HepG2 (cell line): Measurements from ENCODE around the gene AHSG. TPM values are rescaled to one million over a fixed set of nuclear protein-coding genes. Genes with fewer than 3 reads are reported as not detected.

Experiments used
- AHDC1 ChIP-seq: sonication (generic); formaldehyde crosslinking; IDR thresholded peaks from 2 replicates; pipeline ENCODE4 v1.5.1; 2020; ENCODE audit warnings: mild to moderate bottlenecking, missing genetic modification reagents, borderline replicate concordance
- ARHGAP35 ChIP-seq: sonication (generic); formaldehyde crosslinking; IDR thresholded peaks from 2 replicates; pipeline ENCODE4 v1.9.0; 2022; ENCODE audit warnings: mild to moderate bottlenecking, inconsistent platforms, moderate library complexity, missing genetic modification reagents, borderline replicate concordance
- ETV5 ChIP-seq: IDR thresholded peaks from 2 replicates; pipeline ENCODE4 v1.6.1; 2018; ENCODE audit warnings: missing biosample characterization, missing genetic modification reagents, inconsistent platforms, borderline replicate concordance
- GPBP1L1 ChIP-seq: sonication (generic); formaldehyde crosslinking; IDR thresholded peaks from 2 replicates; pipeline ENCODE4 v1.5.0; 2020; ENCODE audit warnings: mild to moderate bottlenecking, missing genetic modification reagents
- JUN ChIP-seq: sonication (generic); formaldehyde crosslinking; IDR thresholded peaks from 2 replicates; pipeline ENCODE4 v1.4.0; 2020; ENCODE audit warnings: mild to moderate bottlenecking, missing genetic modification reagents
- JUNB ChIP-seq: sonication (generic); formaldehyde crosslinking; IDR thresholded peaks from 2 replicates; pipeline ENCODE4 v1.8.0; 2022; ENCODE audit warnings: missing genetic modification reagents, mild to moderate bottlenecking, borderline replicate concordance
- KDM1A ChIP-seq: IDR thresholded peaks from 2 replicates; pipeline ENCODE4 v1.6.1; 2016; ENCODE audit warnings: missing compliant biosample characterization
- KMT2A ChIP-seq: sonication (generic); formaldehyde crosslinking; IDR thresholded peaks from 2 replicates; pipeline ENCODE4 v1.4.0; 2020; ENCODE audit warnings: missing genetic modification reagents
- NRL ChIP-seq: sonication (generic); formaldehyde crosslinking; IDR thresholded peaks from 2 replicates; pipeline ENCODE4 v1.5.0; 2020; ENCODE audit warnings: missing genetic modification reagents, mild to moderate bottlenecking, moderate library complexity, borderline replicate concordance
- SMYD3 ChIP-seq: sonication (generic); formaldehyde crosslinking; IDR thresholded peaks from 2 replicates; pipeline ENCODE4 v1.8.1; 2023; ENCODE audit warnings: mild to moderate bottlenecking, missing genetic modification reagents
- SRY ChIP-seq: sonication (generic); formaldehyde crosslinking; IDR thresholded peaks from 2 replicates; pipeline ENCODE4 v1.8.0; 2022; ENCODE audit warnings: mild to moderate bottlenecking, missing genetic modification reagents
- ZGPAT ChIP-seq: IDR thresholded peaks from 2 replicates; pipeline ENCODE4 v1.6.1; 2016; ENCODE audit warnings: mild to moderate bottlenecking
- ZNF12 ChIP-seq: sonication (generic); formaldehyde crosslinking; IDR thresholded peaks from 2 replicates; pipeline ENCODE4 v1.5.0; 2020; ENCODE audit warnings: missing genetic modification reagents
- ZNF138 ChIP-seq: sonication (generic); formaldehyde crosslinking; IDR thresholded peaks from 2 replicates; pipeline ENCODE4 v1.5.0; 2020; ENCODE audit warnings: mild to moderate bottlenecking, low read depth, missing genetic modification reagents
- ZNF552 ChIP-seq: sonication (generic); formaldehyde crosslinking; IDR thresholded peaks from 2 replicates; pipeline ENCODE4 v1.9.0; 2022; ENCODE audit warnings: missing genetic modification reagents, mild to moderate bottlenecking, borderline replicate concordance
- ZNF670 ChIP-seq: sonication (generic); formaldehyde crosslinking; IDR thresholded peaks from 2 replicates; pipeline ENCODE4 v1.8.0; 2022; ENCODE audit warnings: mild to moderate bottlenecking, missing genetic modification reagents, borderline replicate concordance
- ZNF720 ChIP-seq: sonication (generic); formaldehyde crosslinking; IDR thresholded peaks from 2 replicates; pipeline ENCODE4 v1.4.0; 2020; ENCODE audit warnings: missing genetic modification reagents
- ZNF770 ChIP-seq: sonication (generic); formaldehyde crosslinking; IDR thresholded peaks from 2 replicates; pipeline ENCODE4 v1.5.0; 2020; ENCODE audit warnings: mild to moderate bottlenecking, missing genetic modification reagents
- polyA plus RNA-seq, 8 experiments: library from polyadenylated mRNA; depleted of rRNA in 3 of 8; stranded (reverse) in 7 of 8; unstranded in 1 of 8; fragments of >200 nt; fragmentation: Illumina TruSeq in 4 of 8; extraction: Trizol in 4 of 8; gene quantifications; 2 replicates each; pipeline versions ENCODE4 v1.2.1 to v1.2.3, GENCODE V29; 2011 to 2016; ENCODE audit warnings: low read depth in 4 of 8, missing spikeins in 1 of 8, mixed read lengths in 1 of 8; ENCODE audit not compliant: insufficient read depth in 1 of 8
- total RNA-seq, 5 experiments: library from RNA; depleted of rRNA; stranded (reverse); fragments of >200 nt; fragmentation: Illumina TruSeq; extraction: Trizol; gene quantifications; 2 replicates each; pipeline ENCODE4 v1.2.3, GENCODE V29; 2016; ENCODE audit warnings: low read depth in 1 of 5

Gene AHSG
- total and polyA plus RNA-seq, 2 of the 13 experiments (the other 11 are each of a cell fraction or from before 2014, with no cell fraction given): 2,043 to 19,152 TPM

GRCh38 chr3:186605561-186606545 is 7.0 kb upstream of the AHSG start (continued):
- TF ChIP-seq AHDC1 (peak; percentile 94), ZGPAT (CRISPR knock-in tag) (peak; percentile 80), ZNF138 (CRISPR knock-in tag) (no peak), GPBP1L1 (CRISPR knock-in tag) (no peak), ETV5 (peak; percentile 84; the same call in 1 of the 2 replicates), ARHGAP35 (CRISPR knock-in tag) (no peak), ZNF12 (CRISPR knock-in tag) (no peak), JUNB (CRISPR knock-in tag) (peak; percentile 96), ZNF720 (CRISPR knock-in tag) (no peak), NRL (CRISPR knock-in tag) (no peak), ZNF770 (no peak), SRY (CRISPR knock-in tag) (no peak), KDM1A (CRISPR knock-in tag) (0 out of 2 replicates have a peak, but pooled peaks have one; percentile 16), SMYD3 (peak; percentile 49; the same call in 1 of the 2 replicates), ZNF552 (CRISPR knock-in tag) (no peak), KMT2A (CRISPR knock-in tag) (no peak), JUN (CRISPR knock-in tag) (peak; percentile 60; the same call in 1 of the 2 replicates), ZNF670 (CRISPR knock-in tag) (0 out of 2 replicates have a peak, but pooled peaks have one; percentile 71)
